DOHH2 (cell line): ENCODE results near the gene HRH1.
"Not testable (repeated sequence)": the region's sequence is repeated elsewhere in the genome, so short reads cannot be mapped to it uniquely, and the experiment has no call there.

ENCODE experiments used
- H3F3A ChIP-seq: fragments of 200-600 bp; sonication (generic), shearing (Covaris generic); 2 replicates; pipeline ENCODE4 v1.6.0; 2016; ENCODE audit warnings: antibody characterized with exemption, mild to moderate bottlenecking; ENCODE audit not compliant: control insufficient read depth, insufficient read depth
- H3K27ac ChIP-seq: fragments of 200-600 bp; sonication (generic); 2 replicates; pipeline ENCODE4 v1.5.1; 2014; ENCODE audit warnings: low read depth, mild to moderate bottlenecking, low read length, moderate library complexity
- H3K27me3 ChIP-seq: fragments of 200-600 bp; sonication (generic); 2 replicates; pipeline ENCODE4 v1.6.1; 2014; ENCODE audit warnings: mild to moderate bottlenecking, low read length, mixed read lengths; ENCODE audit not compliant: control insufficient read depth
- H3K36me3 ChIP-seq: fragments of 200-600 bp; sonication (generic); 2 replicates; pipeline ENCODE4 v1.6.1; 2014; ENCODE audit warnings: mild to moderate bottlenecking, low read length, moderate library complexity, mixed read lengths; ENCODE audit not compliant: control insufficient read depth
- H3K4me1 ChIP-seq: fragments of 200-600 bp; sonication (generic); 2 replicates; pipeline ENCODE4 v1.6.1; 2014; ENCODE audit warnings: mild to moderate bottlenecking, low read length, mixed read lengths; ENCODE audit not compliant: control insufficient read depth
- H3K4me2 ChIP-seq: fragments of 200-600 bp; sonication (generic); 2 replicates; pipeline ENCODE4 v1.6.0; 2014; ENCODE audit warnings: mild to moderate bottlenecking, low read length, moderate library complexity
- H3K4me3 ChIP-seq: fragments of 200-600 bp; sonication (generic); 2 replicates; pipeline ENCODE4 v1.5.1; 2014; ENCODE audit warnings: mild to moderate bottlenecking, low read length, mixed read lengths
- H3K79me2 ChIP-seq: fragments of 200-600 bp; sonication (generic); 2 replicates; pipeline ENCODE4 v1.6.1; 2014; ENCODE audit warnings: mild to moderate bottlenecking, low read length, mixed read lengths; ENCODE audit not compliant: control insufficient read depth
- H3K9me2 ChIP-seq: fragments of 200-600 bp; sonication (generic); replicated peaks from 2 replicates; pipeline ENCODE4 v1.6.1; 2014; ENCODE audit warnings: mild to moderate bottlenecking, low read length, mixed read lengths; ENCODE audit not compliant: control insufficient read depth
- H3K9me3 ChIP-seq: fragments of 200-600 bp; sonication (generic); 2 replicates; pipeline ENCODE4 v1.6.1; 2014; ENCODE audit warnings: antibody characterized with exemption, low read length, mixed read lengths; ENCODE audit not compliant: control insufficient read depth, insufficient read depth
- H4K20me1 ChIP-seq: fragments of 200-600 bp; sonication (generic); 2 replicates; pipeline ENCODE4 v1.6.0; 2014; ENCODE audit warnings: low read depth, mild to moderate bottlenecking, antibody characterized with exemption, low read length, moderate library complexity; ENCODE audit not compliant: control insufficient read depth, insufficient read depth
- CTCF ChIP-seq: fragments of 200-600 bp; sonication (generic); IDR thresholded peaks from one replicate; pipeline ENCODE4 v1.5.1; 2014; ENCODE audit warnings: antibody characterized with exemption, mild to moderate bottlenecking, low read depth, low read length; ENCODE audit not compliant: poor library complexity, severe bottlenecking
- EZH2phosphoT487 ChIP-seq: fragments of 200-600 bp; sonication (generic); IDR thresholded peaks from 2 replicates; pipeline ENCODE4 v1.6.1; 2017; ENCODE audit warnings: borderline replicate concordance, mild to moderate bottlenecking, antibody characterized with exemption, low read length, moderate library complexity, mixed read lengths

HRH1 gene

GRCh38 chr3:11164607-11165006 is 10.3 kb downstream of the HRH1 start:
- H3K36me3 ChIP-seq = no peaks in the 10 kb centered on the region
- H3K4me1 ChIP-seq = no peaks in the 10 kb centered on the region
- no peaks in the 10 kb centered on the region for H3F3A ChIP-seq
- TF ChIP-seq CTCF = no peak
- no peak for TF ChIP-seq EZH2phosphoT487
- H3K27me3 ChIP-seq = peaks cover under 1% of the 10 kb centered on the region; the same call in 1 of the 2 replicates
- H3K27ac ChIP-seq = no peak overlapping the region
- H3K79me2 ChIP-seq = no peaks in the 10 kb centered on the region
- no peaks in the 10 kb centered on the region for H3K9me3 ChIP-seq
- no peaks in the 10 kb centered on the region for H3K9me2 ChIP-seq
- H3K4me2 ChIP-seq = no peak overlapping the region
- no peak overlapping the region for H3K4me3 ChIP-seq
- H4K20me1 ChIP-seq = no peaks in the 10 kb centered on the region

- no peak overlapping the region for H3K27ac ChIP-seq
- H3K9me3 ChIP-seq = no peaks in the 10 kb centered on the region
- no peaks in the 10 kb centered on the region; the same call in 1 of the 2 replicates for H3K27me3 ChIP-seq
- no peaks in the 10 kb centered on the region for H3K4me1 ChIP-seq
- H3K9me2 ChIP-seq = no peaks in the 10 kb centered on the region
- no peaks in the 10 kb centered on the region for H4K20me1 ChIP-seq
- H3K4me3 ChIP-seq = no peak overlapping the region
- no peaks in the 10 kb centered on the region for H3K79me2 ChIP-seq
- no peaks in the 10 kb centered on the region for H3F3A ChIP-seq
- no peak for TF ChIP-seq EZH2phosphoT487
- no peak for TF ChIP-seq CTCF
- no peaks in the 10 kb centered on the region for H3K36me3 ChIP-seq
- H3K4me2 ChIP-seq = no peak overlapping the region
These were observed 11.2 kb downstream of the HRH1 start for GRCh38 chr3:11165476-11165875.

GRCh38 chr3:11166807-11167400 is 12.6 kb downstream of the HRH1 start:
- not testable (repeated sequence) for H4K20me1 ChIP-seq, H3K27ac ChIP-seq, H3K9me2 ChIP-seq, H3K4me1 ChIP-seq, H3K79me2 ChIP-seq, H3K4me3 ChIP-seq, H3K4me2 ChIP-seq, H3F3A ChIP-seq, H3K27me3 ChIP-seq, H3K9me3 ChIP-seq, H3K36me3 ChIP-seq

GRCh38 chr3:11167590-11167989 is 13.3 kb downstream of the HRH1 start:
- H4K20me1 ChIP-seq = no peaks in the 10 kb centered on the region
- no peaks in the 10 kb centered on the region for H3K79me2 ChIP-seq
- TF ChIP-seq CTCF = no peak
- TF ChIP-seq EZH2phosphoT487 = no peak
- no peaks in the 10 kb centered on the region for H3K27me3 ChIP-seq
- no peak overlapping the region for H3K4me2 ChIP-seq
- H3K9me3 ChIP-seq = no peaks in the 10 kb centered on the region
- H3K4me1 ChIP-seq = no peaks in the 10 kb centered on the region
- no peaks in the 10 kb centered on the region for H3K9me2 ChIP-seq
- no peak overlapping the region for H3K4me3 ChIP-seq
- no peak overlapping the region for H3K27ac ChIP-seq
- H3K36me3 ChIP-seq = no peaks in the 10 kb centered on the region
- no peaks in the 10 kb centered on the region for H3F3A ChIP-seq
